GM13976 (cell line): ENCODE measurements around the gene THSD4.

Experiments
- DNase-seq: peaks from one replicate; pipeline ENCODE4 v3.0.0; 2012; ENCODE audit warnings: low spot score
- in situ Hi-C: fragments of 300-500 bp; cut with MboI; formaldehyde crosslinking; loops from one replicate; pipeline ENCODE4 v1.12.0; 2022; ENCODE audit warnings: low sequenced_read_pairs, mixed read lengths, inconsistent platforms; ENCODE audit not compliant: unreplicated experiment
- TF ChIP-seq, protein P1 (sequence below): IDR thresholded peaks from 2 replicates; pipeline ENCODE4 v1.5.1; 2012; ENCODE audit warnings: borderline replicate concordance, mild to moderate bottlenecking; ENCODE audit not compliant: insufficient read depth; ENCODE audit errors: extremely low read depth, missing control alignments, control extremely low read depth

The THSD4 gene

DNA sequence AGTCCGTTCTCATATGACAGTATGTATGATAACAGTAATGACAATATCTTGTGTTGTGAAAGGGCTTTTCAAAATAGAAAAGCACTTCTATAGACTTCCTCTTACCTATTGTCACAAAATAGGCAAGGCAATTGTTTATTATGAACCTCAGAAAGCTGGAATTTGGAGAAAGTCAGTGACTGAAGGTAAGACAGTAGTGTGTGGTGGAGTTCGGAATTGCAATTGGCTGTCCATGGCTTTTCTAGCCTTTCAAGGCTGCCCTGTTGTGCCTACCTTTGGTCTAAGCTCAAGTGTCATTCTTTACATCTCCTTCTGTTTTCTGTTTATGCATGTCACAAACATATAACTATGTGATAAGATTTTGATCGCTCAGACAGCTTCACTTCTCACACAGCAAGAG lies 475.8 kb downstream of the THSD4 start:
- TF ChIP-seq, protein P1, sequence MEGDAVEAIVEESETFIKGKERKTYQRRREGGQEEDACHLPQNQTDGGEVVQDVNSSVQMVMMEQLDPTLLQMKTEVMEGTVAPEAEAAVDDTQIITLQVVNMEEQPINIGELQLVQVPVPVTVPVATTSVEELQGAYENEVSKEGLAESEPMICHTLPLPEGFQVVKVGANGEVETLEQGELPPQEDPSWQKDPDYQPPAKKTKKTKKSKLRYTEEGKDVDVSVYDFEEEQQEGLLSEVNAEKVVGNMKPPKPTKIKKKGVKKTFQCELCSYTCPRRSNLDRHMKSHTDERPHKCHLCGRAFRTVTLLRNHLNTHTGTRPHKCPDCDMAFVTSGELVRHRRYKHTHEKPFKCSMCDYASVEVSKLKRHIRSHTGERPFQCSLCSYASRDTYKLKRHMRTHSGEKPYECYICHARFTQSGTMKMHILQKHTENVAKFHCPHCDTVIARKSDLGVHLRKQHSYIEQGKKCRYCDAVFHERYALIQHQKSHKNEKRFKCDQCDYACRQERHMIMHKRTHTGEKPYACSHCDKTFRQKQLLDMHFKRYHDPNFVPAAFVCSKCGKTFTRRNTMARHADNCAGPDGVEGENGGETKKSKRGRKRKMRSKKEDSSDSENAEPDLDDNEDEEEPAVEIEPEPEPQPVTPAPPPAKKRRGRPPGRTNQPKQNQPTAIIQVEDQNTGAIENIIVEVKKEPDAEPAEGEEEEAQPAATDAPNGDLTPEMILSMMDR: no peak
- in situ Hi-C loops: no loop called here
- DNase-seq: no peak

DNA sequence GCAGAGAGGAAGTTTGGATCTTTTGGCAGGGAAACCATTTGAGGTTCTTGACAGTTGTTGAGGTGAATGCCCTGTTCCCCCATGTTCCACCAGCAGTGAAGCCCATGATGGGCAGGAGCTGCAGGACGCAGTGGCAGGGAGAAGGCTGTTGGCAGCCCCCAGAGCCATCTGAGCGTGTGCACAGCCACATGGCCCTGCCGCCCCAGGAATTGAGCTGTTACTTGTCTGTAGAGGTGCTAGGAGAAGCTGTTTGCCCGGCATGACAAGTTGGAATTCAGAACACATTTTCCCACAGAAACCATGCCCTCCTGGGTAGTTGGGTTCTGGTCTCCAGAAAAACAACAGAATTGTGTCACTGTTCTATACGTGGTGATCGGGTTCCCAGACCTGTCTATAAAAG lies 476.9 kb downstream of the THSD4 start:
- DNase-seq: no peak
- TF ChIP-seq, protein P1: no peak
- in situ Hi-C loops: no loop called here

DNA sequence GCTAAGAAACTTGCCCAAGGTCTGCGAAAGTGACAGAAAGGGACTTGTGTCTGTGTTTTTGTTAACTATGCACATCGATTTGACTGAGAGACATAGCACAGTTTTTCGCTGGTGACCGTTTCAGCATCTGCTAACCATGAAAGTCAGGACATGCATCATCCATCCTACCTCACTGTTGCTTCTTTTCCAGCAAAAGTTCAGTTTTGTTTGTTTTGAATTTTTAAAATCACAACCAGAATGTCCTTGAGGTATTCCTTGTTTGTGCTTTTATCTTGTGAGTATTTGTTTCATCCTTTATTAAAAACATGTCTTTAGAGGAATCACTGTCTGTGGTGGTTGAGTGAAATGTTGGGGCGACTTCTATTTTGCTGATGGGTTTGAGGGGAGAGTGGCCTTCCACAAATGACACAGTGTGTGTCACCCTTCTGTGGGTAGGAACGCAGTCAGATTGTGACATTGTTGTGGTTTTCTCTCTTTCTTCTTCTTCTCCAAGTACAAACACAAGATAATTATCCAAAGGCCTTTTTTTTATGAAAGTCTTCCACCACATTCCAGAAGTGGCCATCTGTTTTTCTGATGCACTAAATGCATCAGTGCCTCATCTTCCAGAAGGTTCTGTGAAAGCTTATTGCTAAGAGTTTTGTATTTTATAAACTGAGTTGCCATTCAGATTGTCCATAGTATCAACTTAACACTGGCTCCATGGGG lies 480.7 kb downstream of the THSD4 start:
- no peak for DNase-seq
- TF ChIP-seq, protein P1: no peak
- in situ Hi-C loops: no loop called here

DNA sequence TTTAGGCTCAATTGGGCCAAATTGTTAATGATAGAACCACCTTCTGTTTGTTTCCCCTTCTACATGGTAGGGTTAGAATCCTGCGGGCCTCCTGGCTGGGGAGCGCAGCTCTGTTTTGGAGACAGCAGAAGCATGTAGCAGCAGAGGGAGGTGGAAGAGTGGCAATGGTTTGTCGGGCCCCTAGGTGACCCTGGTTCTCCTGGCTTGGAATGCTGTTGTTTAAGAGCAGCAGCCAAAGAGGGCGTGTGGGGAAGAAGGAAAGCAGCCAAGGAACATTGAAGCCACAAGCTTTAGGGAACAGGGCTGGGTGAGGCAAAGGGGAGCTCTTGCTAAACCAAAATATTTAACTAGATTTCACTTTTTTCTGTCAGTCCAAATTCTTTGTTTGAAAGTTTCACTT lies 481.4 kb downstream of the THSD4 start:
- no peak for DNase-seq
- TF ChIP-seq, protein P1: no peak
- in situ Hi-C loops: no loop called here

DNA sequence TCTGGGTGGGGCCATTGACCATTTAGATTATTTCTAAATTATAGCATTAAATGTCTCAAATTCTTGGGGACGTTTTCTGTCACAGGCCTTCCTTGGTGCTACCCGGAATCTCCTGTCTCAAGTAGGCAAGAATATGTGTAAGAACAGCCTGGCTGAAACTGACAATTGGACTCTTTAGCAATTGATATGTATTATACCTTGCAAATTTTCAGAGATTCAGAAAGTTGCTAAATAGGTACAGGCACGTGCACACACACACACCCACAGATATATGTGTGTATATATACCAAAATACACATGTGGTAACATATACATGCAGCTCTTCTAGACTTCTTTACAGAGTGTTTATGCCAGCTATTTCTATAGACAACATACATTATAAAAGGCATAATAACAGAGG lies 481.9 kb downstream of the THSD4 start:
- DNase-seq: no peak
- TF ChIP-seq, protein P1: no peak
- in situ Hi-C loops: no loop called here

DNA sequence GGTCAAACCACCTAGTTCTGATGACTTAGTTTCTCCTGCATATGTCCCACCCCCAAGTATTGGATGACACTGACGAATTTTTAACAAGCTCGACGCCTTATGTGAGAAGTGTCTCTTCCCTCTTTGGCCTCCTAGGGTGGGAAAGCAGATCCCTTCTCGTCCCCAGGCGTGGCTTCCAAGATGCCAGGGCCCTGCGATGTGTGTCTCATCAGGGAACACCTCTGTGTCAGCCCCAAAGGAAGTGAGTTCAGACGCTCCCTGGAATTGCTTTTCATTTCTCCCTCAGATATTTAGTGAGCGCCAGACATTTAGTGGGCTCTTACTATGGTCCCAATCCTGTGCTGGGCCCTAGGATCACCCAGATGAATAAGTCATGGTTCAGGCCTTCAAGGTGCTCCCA lies 482.4 kb downstream of the THSD4 start:
- DNase-seq: no peak
- TF ChIP-seq, protein P1: no peak
- in situ Hi-C loops: no loop called here

DNA sequence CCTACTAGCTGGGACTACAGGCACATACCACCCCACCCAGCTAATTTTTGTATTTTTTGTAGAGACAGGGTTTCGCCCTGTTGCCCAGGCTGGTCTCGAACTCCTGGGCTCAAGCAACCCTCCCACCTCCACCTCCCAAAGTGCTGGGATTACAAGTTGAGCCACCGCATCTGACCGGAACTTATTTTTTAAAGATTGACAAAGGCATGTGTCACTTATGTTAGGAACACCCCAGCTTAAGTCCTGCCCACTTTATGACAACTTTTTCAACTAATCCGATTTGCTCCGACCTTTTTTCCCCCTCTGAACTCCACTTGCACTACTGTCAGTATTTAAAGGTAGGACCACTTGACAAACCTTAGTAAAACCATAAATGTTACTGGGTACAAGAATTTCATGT lies 483.5 kb downstream of the THSD4 start:
- TF ChIP-seq, protein P1: no peak
- in situ Hi-C loops: no loop called here

More for the DNA sequence above, 483.5 kb downstream of the THSD4 start:
- DNase-seq: no peak
